ENCODE measurements around the gene ZNF669.
A peak's percentile ranks its signal among the peaks of the same experiment; 100 is the strongest.

DNA sequence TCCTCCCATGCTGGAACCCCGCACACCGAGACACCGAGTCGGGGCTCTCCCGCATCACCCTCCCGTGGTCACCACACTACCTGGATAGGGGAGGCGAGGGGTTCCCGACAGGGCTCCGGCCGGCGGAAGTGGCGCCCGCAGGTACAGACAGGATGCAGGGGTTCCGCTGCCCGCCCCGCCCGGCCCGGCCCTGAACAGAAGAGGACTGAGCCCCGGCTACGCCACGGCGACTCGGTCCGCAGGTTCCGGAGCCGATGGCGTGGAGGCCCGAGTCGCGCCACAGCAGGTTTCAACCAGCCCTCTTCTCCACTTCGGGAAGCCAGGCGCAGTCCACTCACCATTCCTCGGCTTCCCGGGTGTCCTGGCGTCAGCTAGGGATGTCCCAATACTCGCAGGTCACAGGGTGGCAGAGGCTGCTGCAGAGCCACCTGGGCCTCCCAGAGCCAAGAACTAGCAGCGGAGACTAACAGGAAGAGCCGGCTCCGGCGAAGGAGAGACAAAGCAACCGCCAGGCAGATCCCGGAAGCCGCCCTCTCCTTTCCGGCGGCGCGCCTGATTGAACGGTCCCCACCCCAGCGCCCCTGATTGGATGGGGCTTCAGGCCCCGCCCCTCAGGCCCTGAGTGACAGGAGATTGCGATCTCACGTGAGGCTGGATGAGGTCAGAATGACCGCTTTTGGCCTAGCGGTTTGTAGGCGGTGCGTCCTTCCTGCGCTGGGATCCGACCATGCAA, at the start of gene ZNF669:
- peak; percentile 61 for TF ChIP-seq BHLHE40 (IDR thresholded peaks at IDR 0.05; ENCODE audit: borderline replicate concordance)
- no peak for TF ChIP-seq CTBP1 (IDR thresholded peaks at IDR 0.05; ENCODE audit: borderline replicate concordance)
- TF ChIP-seq FOXK2 (IDR thresholded peaks at IDR 0.05) = no peak
